ENCODE results near the gene ATP11A.

DNA sequence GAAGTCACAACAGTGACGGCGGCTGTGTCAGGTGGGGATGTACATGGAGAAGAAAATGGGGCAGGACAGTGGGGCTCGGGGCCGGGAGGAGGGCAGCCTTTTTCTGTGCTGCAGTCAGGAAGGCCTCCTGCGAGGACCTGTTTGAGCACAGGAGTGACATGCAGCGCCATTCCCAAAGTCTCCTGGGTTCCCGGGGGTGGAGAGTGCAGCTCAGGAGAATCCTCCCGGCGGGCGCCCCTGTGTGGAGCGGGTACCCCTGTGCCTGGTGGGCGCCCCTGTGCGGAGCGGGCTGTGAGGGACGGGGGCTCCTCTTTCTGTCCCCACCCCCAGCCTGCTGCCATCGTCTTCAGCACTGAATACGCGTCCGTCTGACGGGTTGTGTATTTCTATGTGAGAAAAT, 62.4 kb downstream of the ATP11A start:
- TF ChIP-seq, protein P1, sequence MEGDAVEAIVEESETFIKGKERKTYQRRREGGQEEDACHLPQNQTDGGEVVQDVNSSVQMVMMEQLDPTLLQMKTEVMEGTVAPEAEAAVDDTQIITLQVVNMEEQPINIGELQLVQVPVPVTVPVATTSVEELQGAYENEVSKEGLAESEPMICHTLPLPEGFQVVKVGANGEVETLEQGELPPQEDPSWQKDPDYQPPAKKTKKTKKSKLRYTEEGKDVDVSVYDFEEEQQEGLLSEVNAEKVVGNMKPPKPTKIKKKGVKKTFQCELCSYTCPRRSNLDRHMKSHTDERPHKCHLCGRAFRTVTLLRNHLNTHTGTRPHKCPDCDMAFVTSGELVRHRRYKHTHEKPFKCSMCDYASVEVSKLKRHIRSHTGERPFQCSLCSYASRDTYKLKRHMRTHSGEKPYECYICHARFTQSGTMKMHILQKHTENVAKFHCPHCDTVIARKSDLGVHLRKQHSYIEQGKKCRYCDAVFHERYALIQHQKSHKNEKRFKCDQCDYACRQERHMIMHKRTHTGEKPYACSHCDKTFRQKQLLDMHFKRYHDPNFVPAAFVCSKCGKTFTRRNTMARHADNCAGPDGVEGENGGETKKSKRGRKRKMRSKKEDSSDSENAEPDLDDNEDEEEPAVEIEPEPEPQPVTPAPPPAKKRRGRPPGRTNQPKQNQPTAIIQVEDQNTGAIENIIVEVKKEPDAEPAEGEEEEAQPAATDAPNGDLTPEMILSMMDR (IDR thresholded peaks at IDR 0.05), result no peak
- TF ChIP-seq POLR2A (IDR thresholded peaks at IDR 0.05), result no peak
